ENCODE measurements around the gene ZNF827.

DNA sequence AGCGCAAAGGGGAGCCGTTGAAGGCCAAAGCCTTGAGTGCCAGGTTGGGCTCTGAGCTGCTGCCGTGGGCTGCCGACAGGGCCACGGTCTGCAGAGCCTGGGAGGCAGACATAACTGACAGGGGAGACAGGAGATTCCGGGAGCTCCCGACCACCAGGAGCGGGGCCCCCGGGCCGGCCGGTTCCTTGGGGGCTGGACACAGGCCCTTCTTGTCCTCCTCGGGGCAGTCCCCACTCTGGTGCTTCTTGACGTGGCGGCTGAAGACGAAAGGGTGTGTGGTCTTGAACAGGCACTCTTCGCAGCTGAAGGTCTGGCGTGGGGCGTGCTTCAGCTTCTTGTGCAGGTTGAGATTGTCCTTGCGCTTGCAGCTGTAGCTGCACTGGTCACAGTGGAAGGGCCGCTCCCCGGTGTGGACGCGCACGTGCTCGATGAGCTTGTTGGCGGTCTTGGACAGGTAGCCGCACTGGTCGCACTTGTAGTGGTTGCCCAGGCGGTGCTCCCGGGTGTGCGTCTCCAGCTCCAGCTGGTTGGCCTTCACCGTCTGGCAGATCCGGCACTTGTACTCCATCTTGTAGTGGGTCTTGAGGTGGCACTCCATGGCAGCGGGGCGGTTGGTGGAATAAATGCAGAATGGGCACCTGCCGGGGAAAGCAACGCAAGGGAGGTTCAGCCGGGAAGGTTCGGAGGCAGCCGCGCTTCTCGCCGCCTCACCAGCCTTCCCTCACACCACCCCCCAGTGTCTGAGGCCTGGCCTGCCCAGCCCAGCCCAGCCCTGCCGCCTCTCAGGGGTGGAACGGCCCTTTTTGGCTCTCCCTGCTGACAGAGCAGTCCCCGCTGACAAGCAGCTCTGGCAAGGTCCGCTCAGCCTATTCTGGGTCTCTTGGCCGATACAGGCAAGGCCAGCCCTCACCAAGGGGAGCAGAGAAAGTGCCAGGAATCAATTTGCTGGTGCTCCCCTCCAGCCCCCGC lies 177.4 kb downstream of the ZNF827 start:
- TF ChIP-seq, protein P1, sequence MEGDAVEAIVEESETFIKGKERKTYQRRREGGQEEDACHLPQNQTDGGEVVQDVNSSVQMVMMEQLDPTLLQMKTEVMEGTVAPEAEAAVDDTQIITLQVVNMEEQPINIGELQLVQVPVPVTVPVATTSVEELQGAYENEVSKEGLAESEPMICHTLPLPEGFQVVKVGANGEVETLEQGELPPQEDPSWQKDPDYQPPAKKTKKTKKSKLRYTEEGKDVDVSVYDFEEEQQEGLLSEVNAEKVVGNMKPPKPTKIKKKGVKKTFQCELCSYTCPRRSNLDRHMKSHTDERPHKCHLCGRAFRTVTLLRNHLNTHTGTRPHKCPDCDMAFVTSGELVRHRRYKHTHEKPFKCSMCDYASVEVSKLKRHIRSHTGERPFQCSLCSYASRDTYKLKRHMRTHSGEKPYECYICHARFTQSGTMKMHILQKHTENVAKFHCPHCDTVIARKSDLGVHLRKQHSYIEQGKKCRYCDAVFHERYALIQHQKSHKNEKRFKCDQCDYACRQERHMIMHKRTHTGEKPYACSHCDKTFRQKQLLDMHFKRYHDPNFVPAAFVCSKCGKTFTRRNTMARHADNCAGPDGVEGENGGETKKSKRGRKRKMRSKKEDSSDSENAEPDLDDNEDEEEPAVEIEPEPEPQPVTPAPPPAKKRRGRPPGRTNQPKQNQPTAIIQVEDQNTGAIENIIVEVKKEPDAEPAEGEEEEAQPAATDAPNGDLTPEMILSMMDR (conservative IDR thresholded peaks at IDR 0.05; ENCODE audit: low read depth in 2 of 2) = no peak
- no peak for TF ChIP-seq POLR2AphosphoS5 (IDR thresholded peaks at IDR 0.05; ENCODE audit: low read depth)
- no peak for TF ChIP-seq EZH2phosphoT487 (IDR thresholded peaks at IDR 0.05; ENCODE audit: unreplicated experiment)
- TF ChIP-seq JUNB (IDR thresholded peaks at IDR 0.05; ENCODE audit: unreplicated experiment) = no peak
- TF ChIP-seq STAT1 (IDR thresholded peaks at IDR 0.05; ENCODE audit: unreplicated experiment) = no peak

Measured in GM23338 (cell line).